ENCODE results near the gene ALG1L2. TPM values are rescaled to one million over a fixed set of nuclear protein-coding genes. Genes with fewer than 3 reads are reported as not detected.
"Not testable (repeated sequence)": the region's sequence is repeated elsewhere in the genome, so short reads cannot be mapped to it uniquely, and the experiment has no call there.

ALG1L2 gene, protein sequence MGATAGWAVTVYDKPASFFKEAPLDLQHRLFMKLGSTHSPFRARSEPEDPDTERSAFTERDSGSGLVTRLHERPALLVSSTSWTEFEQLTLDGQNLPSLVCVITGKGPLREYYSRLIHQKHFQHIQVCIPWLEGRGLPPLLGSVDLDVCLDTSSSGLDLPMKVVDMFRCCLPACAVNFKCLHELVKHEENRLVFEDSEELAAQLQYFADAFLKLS
- total RNA-seq, result not detected in 2 replicates

DNA sequence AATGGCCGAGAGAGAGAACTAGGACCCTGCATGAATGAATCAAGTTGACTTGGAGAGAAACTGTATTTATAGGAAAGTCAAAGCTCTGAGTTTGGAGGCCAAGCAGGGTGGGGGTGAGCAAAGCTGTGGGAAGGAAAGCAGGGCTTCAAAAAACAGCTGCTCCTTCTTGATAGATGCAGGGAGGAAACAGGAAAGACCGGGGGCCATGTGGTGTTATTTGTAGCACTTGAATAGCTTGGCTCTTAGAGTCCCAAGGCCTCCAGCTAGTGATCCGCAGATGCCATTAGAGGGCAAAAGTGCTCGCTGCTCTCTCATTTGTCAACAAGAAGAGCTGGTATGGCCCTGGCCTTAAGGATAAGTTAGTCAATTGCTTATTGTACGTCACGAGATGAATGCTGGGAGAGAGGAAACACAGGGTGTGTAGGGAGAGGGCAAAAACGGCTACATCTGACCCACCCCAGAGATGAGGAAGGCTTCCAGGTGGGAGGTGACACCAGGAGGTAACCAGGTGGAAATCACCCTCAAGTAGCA is at the start of gene ALG1L2:
TSS of gene ALG1L2 (plus strand) at position 481 of the 531 bp plus-strand sequence. CDS start 186 bp downstream, outside the sequence.
- intact Hi-C loops (cut with micrococcal nuclease), result no loop called here

DNA sequence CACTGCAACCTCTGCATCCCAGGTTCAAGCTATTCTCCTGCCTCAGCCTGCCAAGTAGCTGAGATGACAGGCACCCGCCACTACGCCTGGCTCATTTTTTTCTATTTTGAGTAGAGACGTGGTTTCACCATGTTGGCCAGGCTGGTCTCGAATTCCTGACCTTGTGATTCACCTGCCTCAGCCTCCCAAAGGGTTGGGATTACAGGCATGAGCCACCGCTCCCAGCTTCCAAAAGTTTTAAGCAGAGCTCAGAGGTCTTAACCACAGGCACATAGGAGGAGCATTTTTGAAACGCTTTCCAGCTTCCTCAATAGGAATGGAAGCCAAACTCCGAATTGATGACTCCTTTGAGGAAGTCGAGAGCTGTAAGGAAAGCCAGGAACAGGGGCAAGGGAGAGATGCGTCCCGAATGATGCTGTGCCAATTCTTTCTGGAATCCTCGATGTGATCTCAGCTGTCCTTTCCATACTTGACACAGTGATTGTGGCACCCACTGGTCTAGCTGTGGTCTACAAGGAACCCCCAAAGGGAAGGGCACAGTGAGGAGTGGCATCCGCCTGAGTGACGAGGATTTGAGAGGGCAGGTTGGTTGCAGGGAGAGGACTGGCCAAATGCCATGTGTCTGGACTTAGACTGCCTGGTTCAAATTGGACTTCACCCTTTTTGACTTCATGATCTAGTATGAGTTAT is 44.4 kb upstream of the ALG1L2 start:
- intact Hi-C loops (cut with micrococcal nuclease), result not testable (repeated sequence)

DNA sequence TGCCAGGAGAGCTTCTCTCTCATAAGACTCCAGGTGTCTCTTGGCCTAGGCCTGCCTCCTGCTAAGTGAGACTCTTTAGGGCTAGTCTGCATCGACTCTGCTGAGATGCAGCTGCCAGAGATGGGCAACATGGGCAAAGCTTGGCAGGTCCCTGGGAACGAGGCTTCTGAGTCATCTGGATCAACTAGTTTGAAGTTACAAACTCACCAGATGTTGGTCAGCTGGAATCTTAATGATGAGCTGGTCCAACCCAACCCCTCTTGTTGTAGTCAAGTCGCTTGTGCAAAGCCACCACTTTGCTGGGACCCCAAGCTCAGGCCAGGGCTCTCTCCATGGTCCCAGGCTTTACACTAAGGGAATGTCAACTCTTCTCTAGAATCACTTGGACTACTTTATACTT is 38.9 kb upstream of the ALG1L2 start:
- intact Hi-C loops (cut with micrococcal nuclease), result not testable (repeated sequence)

DNA sequence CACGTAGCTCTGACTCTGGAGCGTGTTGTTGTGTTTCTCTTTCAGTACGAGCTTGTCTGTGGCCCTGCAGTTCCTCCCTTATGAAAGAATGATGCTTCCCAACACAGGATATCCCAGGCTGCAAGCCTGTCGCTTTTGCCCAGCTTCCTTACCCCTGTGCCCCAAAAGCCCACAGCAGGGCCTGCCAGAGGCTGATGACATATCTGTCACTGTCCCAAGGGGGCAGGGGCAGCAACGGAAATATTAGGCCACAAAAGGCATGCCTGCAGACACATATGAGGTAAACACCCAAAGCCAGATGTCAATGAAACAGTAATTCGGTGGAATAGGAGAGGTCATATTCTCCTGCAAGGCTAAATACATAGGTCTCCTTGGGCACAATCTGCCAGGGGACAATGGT is 38.0 kb upstream of the ALG1L2 start:
- intact Hi-C loops (cut with micrococcal nuclease), result not testable (repeated sequence)

DNA sequence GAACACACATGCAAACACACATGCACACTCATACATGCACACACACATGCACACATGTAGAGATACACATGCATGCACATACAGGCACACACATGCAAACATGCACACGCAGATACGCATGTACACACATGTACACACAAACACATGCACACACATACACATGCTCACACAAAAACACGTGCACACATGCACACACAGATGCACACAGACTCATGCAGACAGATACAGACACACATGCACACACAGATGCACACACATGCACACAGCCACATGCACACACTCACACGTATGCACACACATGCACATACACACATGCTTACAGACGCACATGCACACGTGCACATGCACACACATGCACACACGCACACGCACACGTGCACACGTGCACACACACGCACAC is 37.3 kb upstream of the ALG1L2 start:
- intact Hi-C loops (cut with micrococcal nuclease), result no loop called here

DNA sequence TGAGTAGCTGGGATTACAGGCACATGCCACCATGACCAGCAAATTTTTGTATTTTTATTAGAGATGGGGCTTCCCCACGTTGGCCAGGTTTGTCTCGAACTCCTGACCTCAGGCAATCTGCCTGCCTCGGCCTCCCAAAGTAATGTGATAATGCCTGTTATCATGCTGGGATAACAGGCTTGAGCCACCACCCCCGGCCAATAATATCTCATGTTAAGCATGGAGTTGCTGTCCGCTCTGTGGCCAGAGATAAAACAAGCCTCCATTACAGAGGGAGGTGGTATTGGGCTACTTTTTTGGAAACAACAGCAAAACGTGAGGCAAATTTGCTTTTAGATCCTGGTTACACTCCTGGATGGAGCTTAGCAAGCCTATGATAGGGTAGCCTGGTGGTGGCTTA is 32.9 kb upstream of the ALG1L2 start:
- intact Hi-C loops (cut with micrococcal nuclease), result no loop called here

DNA sequence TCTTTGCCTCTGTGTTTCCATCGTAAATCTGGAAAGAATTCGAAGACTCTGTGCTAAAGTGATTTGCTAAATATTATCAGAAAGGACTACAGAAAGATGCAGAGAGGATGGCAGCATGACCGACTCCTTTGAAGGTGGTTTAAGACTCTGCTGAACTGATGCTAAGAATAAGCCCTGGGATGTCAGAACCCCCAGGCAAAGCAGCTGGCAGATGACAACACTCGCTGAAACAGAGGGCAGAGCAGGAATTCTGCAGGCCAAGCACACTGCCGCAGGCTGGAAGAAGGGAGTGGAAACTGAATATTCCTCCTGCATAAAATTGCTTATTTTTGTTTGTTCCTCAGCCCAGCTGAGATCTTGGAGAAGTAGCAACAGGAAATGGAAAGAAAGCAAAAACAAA is 29.3 kb upstream of the ALG1L2 start:
- intact Hi-C loops (cut with micrococcal nuclease), result not testable (repeated sequence)

DNA sequence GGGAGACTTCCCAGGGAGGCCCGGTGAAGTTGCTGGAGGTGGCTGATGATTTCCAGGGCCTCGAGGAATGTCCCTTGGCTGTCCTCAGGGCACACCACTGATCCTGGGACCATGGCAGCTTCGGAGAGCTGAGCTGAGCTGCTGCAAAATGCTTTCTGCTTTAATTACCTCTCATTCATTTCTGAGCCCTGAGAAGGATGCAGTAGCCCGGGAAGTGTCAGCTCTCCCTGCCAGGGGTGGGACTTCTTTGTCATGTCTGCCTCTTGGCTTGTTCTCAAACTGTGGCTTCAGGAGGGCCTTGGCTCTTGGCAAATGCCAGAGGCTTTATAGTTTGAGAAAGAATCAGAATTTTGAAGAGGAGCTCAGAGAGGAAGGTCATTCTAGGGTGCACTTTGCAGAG is 28.7 kb upstream of the ALG1L2 start:
- intact Hi-C loops (cut with micrococcal nuclease), result not testable (repeated sequence)

DNA sequence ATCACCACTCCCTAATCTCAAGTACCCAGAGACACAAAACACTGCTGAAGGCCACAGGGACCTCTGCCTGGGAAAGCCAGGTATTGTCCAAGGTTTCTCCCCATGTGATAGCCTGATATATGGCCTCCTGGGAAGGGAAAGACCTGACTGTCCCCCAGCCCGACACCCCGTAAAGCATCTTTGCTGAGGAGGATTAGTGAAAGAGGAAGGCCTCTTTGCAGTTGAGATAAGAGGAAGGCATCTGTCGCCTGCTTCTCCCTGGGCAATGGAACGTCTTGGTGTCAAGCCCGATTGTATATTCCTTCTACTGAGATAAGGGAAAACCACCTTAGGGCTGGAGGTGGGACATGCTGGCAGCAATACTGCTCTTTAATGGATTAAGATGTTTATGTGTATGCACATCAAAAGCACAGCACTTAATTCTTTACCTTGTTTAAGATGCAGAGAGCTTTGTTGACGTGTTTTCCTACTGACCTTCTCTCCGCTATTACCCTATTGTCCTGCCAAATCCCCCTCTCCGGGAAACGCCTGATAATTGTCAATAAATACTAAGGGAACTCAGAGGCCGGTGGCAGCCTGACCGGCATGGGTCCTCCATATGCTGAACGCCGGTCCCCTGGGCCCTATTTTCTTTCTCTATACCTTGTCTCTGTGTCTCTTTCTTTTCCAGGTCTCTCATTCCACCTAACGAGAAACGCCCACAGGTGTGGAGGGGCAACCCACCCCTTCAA is 23.9 kb upstream of the ALG1L2 start:
- intact Hi-C loops (cut with micrococcal nuclease), result not testable (repeated sequence)

DNA sequence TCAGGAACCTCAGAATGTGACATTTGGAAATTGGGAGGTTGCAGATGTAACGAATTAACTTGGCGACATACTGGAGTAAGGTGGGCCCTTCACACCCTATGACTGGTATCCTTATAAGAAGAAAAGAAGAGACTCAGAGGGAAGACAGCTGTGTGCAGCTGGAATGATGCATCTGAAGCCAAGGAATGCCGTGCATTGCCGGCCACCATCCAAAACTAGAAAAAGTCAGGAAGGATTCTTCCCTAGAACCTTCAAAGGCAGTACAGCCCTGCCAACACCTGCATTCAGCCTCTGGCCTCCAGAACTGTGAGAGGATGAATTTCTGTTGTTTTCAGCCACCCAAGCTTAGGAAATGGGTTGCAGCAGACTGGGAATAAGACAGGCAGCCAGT is 23.4 kb upstream of the ALG1L2 start:
- intact Hi-C loops (cut with micrococcal nuclease), result not testable (repeated sequence)

DNA sequence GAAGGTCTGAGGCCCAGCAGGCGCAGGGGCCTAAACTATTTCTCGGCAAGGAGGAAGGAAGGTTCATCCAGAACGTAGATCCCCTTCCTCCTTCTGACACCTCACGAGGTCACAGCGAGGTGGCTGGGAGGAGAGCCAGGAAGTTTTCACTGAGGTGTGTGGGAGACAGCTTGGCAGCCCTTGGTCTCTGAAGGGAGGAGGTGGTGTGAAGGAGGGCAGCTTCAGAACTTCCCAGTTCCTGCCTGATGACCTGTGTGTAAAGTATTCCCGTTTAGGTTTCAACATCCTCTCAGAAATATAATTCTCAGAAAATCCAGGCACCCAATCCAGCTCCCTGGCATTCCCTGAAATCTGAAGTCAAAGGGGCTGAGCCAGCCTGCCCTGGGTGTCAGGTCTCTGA is 22.9 kb upstream of the ALG1L2 start:
- intact Hi-C loops (cut with micrococcal nuclease), result not testable (repeated sequence)

DNA sequence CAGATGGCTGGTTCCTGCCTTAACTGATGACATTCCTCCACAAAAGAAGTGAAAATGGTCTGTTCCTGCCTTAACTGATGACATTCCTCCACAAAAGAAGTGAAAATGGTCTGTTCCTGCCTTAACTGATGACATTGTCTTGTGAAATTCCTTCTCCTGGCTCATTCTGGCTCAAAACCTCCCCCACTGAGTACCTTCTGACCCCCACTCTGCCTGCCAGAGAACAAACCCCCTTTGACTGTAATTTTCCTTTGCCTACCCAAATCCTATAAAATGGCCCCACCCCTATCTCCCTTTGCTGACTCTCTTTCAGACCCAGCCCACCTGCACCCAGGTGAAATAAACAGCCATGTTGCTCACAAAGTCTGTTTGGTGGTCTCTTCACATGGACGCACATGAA is 22.5 kb upstream of the ALG1L2 start:
- intact Hi-C loops (cut with micrococcal nuclease), result not testable (repeated sequence)

DNA sequence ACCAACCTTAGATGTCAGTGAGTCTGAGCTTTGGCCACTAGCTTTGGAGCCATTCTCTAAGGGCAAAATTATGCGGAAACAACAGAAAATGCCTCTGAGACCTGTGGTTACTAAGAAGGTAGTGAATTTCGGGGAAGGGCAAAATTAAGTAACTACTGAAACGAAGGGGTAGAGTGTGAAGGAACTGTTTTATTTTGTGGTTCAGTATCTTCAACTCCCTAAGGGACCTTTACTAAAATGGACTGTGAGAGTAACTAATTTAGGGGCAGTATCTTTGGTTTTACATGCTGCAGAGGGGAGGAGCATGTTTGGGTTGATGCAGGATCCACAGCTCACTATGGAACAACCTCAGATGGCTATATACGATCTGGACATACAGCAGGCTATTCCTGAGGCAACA is 8.0 kb upstream of the ALG1L2 start:
- intact Hi-C loops (cut with micrococcal nuclease), result no loop called here

DNA sequence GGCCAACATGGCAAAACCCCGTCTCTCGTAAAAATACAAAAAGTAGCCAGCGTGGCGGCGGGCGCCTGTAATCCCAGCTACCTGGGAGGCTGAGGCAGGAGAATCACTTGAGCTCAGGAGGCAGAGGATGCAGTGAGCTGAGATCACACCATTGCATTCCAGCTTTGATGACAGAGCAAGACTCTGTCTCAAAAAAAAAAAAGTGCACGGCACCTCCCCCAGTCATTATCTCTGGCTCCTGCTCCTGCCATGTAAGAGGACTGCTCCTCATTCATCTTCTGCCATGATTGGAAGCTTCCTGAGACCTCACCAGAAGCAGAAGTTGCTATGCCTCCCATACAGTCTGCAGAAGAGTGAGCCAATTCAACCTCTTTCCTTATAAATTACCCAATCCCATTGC is 4.0 kb upstream of the ALG1L2 start:
- intact Hi-C loops (cut with micrococcal nuclease), result no loop called here

DNA sequence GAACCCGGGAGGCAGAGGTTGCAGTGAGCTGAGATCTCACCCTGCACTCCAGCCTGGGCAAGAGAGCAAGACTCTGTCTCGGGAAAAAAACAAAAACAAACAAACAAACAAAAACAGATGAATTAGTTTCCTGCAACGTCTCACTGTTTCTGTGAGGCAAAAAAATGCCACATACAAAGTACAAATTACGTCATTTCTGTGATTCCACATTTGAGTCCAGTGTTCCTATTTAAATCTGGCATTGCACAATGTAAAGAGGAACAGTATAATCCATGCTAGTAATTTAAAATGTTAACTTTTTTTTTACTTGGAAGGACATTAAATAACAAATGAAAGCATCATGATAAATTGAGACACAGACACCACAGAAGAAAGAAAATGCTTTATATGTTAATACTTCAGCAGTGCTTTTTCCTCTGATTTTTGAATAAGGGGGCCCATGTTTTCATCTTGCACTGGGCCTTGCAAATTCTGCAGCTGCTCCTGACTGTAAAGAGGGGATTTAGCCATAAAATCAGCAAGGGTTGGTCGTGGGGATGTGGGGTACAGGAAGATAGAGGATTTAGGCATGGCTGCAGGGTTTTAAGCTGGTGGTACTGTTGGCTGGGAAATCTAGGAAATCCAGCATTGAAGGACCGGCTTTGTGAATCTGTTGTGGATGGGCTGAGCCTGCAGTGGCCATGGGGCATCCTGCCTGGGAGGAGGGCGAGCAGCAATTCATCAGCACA is 1.9 kb downstream of the ALG1L2 start:
- intact Hi-C loops (cut with micrococcal nuclease), result not testable (repeated sequence)

DNA sequence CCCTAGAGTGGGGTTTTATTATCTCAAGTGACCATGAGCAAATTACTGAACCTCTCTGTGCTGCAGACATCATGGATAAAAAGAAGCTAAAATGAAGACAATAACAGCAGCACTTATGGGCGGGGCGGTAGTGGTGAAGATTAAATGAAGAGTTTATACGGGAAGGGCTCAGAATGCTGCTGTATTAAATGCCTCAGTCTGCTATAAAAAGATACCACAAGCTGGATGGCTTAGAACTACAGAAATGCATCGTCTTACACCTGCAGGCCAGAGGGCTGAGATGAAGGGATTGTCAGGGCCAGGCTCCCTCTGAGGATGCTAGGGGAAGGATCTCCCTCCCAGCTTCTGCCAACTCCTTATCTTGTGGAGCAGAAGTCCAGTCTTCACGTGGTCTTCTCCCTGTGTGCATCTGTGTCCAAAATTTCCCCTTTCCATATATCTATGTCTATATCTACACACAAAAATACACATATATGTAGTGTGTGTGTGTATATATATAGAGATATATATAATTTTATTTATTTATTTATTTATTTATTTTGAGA is 2.9 kb downstream of the ALG1L2 start:
- intact Hi-C loops (cut with micrococcal nuclease), result no loop called here

DNA sequence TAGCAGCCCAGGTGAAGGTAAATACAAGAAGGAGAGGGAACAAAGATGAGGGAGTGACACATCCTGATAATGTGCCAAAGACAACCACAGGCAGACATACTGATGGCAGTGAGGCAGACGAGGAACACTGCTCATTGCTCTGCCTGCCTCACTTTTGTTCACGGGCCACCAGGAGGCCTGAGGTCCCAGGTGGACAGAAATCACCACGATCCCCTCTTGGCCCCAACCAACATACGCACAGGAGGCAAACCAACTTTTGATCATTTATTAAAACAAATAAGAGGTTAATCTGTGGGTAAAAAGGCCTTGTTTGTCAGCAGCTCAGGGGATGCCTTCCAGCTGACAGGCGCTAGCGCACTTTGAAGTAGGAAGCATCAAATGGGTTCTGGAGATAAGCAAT is 4.2 kb downstream of the ALG1L2 start:
- intact Hi-C loops (cut with micrococcal nuclease), result no loop called here

DNA sequence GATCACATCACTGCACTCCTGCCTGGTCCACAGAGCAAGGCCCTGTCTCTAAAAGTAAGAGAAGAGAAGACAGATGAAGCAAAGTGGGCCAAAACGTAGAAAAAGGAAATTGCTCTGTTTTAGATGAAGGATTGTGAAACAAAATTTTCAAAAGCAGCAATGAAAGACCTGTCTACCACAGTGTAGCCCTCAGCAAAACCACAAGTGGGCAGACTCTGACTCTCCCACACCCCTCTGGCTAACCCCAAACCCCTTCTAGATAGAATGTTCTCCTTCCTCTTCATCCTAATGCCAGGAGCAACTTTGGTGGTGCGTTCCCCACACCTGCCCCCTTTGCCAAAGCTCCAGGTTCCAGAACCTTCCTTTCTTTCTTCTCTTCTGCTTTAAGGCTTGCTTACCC is 5.0 kb downstream of the ALG1L2 start:
- intact Hi-C loops (cut with micrococcal nuclease), result not testable (repeated sequence)

DNA sequence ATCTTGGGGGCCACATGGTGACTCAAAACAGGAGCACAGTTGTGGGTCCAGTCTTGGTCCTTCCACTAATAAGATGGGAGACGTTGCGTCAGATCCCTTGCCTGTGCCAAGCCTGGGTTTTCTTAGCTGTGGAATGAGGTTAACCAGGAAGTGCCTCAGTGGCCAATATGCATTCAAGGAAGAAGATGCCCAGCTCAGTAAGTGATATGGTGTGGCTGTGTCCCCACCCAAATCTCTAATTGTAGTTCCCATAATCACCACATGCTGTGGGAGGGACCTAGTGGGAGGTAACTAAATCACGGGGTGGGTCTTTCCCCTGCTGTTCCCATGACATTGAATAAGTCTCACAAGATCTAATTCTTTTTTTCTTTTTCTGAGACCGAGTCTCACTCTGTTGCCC is 6.4 kb downstream of the ALG1L2 start:
- intact Hi-C loops (cut with micrococcal nuclease), result no loop called here

DNA sequence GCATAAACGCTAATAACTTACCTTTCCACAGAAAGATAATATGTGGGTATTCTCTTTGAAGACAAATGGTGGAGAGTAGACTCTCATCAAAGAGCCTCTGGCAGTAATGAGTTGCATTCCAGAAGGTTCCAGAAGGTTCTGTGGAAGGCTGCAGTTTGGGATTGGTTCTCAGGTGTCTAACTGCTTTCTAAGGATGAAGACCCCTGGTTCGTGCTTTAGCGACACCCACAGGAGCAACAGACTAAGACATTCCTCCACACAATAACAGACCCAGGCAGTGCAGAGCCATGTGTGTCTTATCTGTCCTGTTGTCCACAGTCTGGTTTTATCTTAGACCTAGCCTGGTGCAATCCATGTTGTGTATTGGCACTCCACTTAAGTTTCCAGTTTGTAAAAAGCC is 9.1 kb downstream of the ALG1L2 start:
- intact Hi-C loops (cut with micrococcal nuclease), result loop anchor here (5.0 kb wide), 1 partner anchor 198 kb away; the partner anchor contains the start of gene TMCC1

DNA sequence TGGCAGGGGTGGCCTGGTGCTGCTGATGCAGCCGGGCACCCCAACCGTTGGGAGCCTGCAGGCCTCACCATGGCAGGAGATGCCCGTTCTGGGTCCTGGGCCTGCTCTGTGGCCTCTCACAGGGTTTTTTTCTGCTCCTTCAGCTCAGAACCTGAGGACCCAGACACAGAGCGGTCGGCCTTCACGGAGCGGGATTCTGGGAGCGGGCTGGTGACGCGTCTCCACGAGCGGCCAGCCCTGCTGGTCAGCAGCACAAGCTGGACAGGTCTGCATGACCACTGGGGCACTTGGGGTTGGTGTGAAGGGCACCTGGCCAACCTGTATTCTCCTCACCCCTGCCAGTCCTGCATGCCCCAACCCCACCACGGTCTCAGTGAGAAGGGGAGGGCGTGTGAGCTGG is 10.3 kb downstream of the ALG1L2 start:
- intact Hi-C loops (cut with micrococcal nuclease), result loop anchor here (5.0 kb wide), 1 partner anchor 200 kb away; the partner anchor contains the start of gene TMCC1
